A204.1 (cell line): ENCODE results near the gene PDCD1LG2.

Experiments used
- FAIRE-seq: peaks from 2 replicates; lab custom pipeline; 2012; peaks lifted over from hg19 to GRCh38; lab: Jason Lieb, UNC

Gene PDCD1LG2

DNA sequence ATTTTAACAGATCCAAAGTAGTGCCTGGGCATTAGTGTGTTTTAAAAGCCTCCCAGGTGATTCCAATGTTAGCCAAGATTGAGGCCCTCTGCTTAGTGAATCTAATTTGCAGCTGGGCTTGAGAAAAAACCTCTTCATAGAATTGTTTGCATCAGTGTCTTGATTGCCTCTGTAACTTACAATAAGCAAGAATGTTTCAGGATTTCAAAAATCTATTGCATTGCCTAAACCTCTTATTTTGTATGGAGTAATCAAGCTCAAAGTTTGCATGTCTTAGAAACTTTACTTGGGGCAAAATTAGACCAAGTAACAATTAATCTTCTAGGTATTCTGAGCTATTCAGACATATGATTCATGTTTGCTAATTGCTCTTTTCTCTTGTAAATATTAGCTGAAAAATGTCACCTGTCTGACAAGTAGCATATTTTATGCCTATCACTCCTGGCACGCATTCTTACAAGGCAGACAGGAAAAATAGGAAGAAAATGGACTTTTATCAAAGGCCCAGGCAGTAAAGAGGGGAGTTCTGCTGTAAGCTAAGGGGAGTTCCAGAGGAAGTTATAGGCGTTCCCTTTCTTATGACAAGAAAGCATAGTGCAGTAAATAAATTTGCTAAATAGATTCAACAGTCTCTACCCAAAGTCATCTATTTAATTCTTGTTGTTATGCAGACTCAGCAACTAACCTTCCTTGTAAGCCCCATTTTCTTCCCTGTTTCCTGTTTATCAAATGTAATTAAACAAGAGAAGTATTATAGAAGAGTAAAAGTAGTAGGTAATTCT is 21.0 kb downstream of the PDCD1LG2 start:
- no peak for FAIRE-seq

DNA sequence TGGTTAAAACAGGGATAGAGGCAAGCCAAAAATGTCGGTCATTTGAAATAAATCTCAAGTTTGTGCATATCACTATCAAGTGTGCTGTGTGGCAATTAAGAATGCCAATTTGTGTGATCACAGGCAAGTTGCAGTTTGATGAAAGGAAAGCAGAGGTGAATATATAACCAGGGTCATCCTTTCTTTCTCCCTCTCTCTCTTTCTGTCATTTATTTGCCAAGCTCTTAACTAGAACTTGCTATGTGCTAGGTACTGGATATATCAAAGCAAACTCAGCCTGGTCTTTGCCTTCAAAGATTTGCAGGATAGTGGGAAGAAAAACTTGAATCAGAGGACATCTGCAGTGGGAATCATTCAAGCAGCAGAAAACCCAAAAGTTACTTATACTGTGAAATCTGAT is 22.0 kb downstream of the PDCD1LG2 start:
- no peak for FAIRE-seq

DNA sequence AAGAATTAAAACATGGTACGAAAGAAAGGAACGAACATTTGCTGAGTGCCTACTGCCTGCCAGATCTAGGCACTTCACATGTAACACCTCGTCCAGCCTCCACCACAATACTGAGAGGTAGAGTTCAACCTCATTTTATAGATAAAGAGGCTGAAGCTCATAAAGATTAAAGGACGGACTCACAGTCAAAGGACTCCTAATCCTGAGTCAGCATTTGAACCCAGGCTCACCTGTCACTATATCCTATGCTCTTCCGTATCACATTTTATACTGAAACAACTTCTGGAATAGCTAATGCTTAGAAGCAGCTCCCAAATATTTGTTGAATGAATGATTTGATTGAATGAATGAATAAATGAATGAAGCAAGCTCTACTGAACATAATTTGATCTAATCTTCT is 22.5 kb downstream of the PDCD1LG2 start:
- FAIRE-seq = no peak

DNA sequence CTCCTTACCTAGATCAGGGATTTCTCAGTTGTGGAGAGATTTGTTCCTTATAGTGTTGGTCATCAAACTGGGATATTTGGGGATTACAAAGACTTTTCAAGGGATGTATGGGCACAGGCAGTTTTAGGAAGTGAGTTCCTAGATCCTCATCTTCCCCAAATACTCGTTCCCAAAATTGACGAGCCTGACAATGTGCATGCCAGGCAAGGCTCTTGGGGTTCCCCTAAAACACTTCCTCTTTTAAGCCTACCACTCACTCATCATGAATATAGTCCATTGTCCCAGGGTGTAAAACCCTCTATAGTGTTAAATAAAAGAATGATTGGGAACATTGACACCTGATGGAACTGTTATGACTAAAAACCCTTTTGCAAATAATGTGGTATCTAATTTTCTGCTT is 26.4 kb downstream of the PDCD1LG2 start:
- no peak for FAIRE-seq

DNA sequence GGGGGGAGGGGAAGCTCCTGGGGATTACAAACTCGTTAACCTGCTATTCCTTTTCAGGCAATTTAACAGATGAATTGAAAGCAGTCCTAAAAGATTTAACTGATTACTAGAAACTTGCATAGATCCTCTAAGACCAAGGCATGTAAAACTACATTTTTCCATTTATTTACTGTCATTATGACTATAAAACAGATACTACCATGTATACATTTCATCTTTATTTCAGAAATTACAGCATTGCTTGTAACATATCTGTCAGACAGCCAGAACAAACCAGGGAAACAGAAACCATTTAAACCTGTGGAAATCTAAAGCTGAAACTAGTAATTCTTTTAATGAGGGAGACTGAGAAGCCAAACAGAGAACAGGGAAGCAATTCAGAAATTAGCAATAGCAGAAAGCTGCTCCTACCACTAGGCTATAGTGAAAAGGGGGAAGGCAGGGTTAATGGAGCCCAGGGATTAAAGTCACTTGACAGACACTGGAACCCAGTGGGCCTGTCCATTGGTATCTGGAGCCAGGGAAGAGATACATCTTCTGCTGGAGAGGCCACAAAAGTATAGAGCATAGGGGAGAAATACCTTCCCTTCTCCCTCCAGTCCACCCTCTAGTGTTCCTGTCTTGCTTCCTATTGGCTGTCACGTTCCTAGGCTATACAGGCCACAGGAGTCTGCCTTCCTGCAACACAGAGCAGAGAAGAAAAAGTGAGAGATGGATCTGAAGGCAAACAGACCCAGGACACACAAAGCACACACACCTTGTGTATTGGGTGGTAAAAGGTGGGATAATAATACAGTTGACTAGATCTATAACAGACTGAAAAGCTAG is 33.8 kb downstream of the PDCD1LG2 start:
- no peak for FAIRE-seq

DNA sequence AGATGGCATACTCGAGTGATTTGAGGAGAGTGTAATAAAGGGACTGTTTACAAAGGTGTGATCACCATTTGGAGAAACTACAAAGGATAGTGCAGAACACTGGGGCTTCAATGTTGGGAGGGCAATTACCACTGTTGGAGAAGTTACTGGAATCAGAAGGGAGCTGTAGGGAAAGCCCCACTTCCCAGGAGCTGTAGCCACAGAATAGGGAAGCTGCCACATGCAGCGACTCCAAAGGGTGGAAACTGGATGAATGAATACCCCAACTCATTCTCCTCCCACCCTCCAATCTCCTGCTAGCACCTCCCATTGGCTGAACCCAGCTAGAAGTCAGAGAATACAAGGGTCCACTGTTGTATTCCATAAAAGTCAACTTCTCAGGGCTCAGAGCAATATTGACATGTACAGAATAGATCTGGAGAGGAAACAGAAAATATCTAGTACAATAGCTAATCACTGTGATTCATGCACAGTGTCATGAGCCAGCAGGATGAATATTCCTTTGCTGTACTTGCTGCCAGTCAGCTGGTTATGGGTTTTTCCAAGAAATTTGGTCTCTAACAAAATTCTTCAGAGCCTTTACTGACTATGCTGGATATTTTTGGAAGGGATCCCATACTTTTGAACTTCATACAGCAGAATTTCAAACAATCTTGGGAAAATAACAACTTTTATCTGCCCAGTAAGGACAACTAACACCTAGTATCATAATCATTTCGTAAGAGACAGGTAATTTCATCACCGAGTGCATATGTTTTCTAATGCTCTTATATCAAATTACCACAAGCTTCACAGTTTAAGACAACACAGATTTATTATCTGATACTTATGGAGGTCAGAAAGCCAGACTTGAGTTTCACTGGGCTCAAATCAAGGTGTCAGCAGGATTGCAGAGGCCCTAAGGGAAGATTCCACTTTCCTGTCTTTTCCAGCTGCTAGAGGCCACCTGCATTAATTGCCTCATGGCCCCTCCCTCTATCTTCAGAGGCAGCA is 39.6 kb downstream of the PDCD1LG2 start:
- FAIRE-seq = no peak

DNA sequence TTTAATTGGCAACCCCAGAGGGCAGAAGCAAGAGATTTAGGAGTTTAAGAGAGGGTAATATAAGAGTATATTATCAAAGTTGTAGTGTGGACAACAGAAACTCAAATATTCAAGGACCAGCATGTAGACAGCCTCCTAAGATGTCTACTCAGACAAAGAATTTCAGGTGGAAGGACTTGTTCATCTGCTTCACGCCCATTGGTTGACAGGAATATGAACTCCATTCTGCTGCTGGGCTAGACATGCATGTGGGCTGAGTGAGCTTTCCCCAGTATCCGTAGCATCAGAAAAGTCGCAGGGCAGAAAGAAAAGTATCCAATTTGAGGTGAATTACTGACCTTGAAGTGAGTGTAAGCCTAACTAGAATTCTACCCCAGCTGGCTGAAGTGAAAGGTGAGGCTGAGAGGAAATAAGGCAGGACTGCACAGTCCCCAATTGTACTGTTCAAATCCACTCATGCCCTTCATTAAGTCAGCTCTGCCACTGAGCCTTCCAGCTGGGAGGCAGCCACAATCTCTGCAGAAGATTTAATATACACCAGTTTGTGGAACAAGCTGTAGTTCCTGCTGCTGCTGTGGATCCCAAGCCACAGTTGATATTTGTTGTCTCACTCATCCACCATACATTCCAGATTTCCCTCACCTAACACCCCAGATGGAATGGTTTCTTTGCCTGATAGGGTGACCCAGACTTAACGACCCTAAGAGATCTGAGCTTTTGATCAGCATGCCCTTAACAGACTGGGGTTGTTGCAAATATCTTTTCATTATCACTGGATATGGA is 41.2 kb downstream of the PDCD1LG2 start:
- FAIRE-seq = no peak

DNA sequence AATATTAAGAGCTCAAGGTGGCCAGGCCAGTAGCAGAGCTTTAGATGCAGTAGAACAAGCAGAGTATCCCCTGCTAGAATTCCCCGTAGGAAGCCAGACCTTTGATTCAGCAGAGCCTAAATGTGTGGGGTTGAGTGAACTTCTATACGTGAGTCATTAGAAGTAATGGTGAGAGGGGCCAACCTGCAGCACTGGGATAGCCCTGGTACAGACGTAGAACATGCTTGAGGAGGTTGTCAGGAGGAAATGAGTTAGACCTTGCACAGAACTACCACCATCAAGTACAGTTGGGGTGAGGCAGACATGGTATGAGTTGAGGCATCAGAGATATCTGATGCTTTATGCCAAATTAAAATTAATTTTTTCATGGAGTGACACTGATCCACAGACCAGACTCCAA is 42.0 kb downstream of the PDCD1LG2 start:
- FAIRE-seq = no peak

DNA sequence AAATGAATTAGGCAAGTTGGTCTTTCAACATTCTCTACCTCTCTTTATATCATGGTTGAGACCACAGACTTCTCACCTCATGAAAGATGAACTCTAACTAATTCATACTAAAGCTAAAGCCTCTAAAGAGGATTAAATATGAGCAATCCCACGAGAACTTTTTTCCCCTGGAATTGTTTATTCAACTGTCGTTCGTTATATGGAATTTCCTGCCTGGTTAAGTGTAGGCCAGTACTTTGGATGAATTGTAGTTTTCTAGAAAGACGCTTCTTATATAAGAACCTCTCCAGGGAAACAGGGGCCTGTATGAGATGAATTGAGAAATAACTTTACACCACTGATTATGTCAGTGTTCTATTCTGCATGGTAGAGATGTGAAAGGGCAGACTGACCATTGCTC is 42.9 kb downstream of the PDCD1LG2 start:
- no peak for FAIRE-seq

DNA sequence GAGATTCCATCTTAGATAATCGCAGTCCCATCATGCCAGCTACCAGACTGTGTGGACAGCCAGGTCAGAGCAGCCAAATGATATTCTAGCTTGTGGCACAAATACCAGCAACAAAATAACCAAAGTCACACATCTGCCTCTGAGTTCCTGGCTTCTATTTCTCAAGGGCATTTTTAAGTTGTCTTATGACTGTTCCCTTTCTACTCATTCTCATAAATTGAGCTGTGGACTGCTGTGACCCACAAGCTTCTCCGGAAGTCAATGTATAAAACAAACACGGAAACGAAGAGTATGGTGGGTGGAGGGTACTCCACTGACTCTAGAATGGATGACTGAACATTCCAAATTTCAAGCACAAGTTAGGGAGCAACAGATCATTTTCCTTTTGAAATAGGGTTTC is 43.9 kb downstream of the PDCD1LG2 start:
- FAIRE-seq = no peak

DNA sequence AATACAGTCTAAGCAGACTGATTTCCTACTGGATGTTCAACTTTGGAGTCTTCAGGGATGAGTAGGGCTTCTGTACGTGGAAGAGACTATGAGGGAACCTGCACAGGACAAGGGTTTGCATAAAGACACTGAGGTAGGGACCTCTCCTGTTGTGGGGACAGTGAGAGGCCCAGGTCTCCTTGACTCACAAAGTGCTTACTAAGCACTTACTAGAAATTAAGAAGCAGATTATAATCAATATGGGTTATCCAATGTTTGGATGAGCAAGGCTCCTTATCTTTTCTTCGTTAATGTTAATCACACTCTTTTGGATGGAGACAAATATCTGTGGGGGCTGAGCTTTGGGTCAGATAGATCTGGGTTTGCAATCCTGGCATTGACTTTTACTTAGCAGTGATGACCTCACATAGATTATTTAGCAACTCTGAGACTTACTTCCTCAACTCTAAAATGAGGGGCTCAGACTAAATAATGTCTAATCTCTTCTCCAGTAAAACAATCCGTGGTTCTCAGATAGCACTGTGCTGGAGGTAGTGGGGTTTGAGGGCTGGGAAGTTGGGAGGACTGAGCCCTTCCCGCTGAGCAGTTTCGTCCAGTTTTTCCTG is 45.9 kb downstream of the PDCD1LG2 start:
- FAIRE-seq = no peak

DNA sequence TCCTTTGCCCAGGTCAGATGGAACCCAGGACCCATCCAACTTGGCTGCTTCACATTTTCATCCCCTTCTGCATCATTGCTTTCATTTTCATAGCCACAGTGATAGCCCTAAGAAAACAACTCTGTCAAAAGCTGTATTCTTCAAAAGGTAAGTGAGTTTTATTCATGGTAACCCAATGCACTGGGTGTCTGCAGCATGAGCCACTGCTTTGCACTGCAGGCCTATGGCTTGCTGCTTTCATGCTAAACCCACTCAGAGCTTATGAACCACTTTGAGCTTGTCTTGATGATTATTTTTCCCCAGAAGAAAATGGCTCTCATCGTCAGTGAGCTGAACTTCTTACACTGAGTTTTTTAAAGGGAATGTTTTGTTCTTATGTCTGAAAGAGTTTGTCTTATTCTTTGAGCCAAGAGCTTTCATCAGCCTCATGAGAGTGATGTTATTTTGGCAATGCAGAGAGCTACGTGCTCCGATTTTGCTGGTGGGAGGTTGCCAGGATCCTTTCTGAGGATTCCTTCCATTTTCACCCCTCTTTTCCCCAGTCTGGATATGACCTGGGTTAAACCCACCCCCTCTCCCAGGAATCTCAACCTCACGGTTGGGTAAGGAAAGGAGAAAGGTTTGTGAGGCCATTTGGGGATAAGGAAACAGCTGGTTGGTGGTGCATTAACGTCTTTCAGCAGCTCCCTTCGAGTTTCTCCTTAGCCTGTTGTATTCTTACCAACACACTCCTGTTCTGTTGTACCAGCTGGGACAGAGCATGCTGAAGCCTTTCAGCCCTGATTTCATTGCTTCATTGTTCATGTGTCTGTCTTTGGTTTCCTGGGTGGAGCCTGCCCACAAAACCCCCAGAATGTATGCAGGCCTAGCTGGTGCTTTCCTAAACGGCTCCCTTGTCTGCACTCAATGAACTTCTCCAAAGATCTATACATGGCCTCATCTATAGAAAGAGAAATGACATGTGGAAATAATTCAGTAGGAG is 47.6 kb downstream of the PDCD1LG2 start:
- FAIRE-seq = no peak

DNA sequence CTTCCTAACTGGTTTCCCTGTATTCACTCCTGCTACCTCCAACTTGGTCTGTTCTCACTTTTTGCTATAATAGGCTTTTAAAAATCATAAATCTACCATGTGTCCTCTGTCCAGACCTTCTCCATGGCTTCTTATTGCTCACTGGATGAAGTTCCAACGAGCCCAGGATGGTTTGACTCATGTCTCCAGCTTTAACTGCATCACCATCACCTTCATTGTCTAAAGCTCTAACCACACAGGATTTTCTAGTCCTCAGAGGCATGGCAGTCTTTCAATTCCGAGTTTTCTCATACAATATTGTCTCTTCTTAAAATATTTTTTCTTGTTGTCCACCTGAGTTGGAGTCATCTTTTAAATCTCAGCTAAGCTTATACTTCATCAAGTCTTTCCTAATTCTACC is 49.3 kb downstream of the PDCD1LG2 start:
- no peak for FAIRE-seq

DNA sequence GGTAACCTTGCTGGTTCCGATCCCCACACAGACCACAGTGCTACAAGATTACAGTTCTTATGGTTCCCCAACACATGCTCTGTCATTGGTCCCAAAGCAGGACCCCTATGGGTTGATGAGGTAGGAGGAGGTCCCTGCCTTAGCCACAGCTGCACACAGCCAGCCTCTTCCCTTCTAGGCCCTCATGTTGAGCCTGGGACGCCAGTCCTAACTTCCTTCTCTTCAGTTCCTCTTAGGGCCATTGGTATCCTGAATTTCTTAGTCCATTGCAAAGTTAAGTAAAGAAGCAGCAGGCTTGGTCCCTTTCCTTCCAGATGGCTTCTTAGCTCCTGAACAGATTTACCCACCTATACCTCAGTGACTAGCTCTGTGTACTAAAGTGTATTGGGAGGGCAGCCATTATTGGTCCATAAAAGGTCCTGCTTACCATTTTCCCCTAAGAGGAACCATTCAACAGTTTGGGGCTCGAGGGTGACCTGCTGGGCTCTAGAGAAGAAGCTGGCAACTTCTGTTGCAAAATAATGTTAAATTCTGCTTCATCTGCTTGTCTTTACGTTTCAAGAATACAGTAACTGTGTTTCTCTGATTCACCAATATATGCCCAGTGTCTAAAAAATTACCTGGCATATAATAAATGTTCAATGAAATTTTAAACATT is 50.2 kb downstream of the PDCD1LG2 start:
- no peak for FAIRE-seq

DNA sequence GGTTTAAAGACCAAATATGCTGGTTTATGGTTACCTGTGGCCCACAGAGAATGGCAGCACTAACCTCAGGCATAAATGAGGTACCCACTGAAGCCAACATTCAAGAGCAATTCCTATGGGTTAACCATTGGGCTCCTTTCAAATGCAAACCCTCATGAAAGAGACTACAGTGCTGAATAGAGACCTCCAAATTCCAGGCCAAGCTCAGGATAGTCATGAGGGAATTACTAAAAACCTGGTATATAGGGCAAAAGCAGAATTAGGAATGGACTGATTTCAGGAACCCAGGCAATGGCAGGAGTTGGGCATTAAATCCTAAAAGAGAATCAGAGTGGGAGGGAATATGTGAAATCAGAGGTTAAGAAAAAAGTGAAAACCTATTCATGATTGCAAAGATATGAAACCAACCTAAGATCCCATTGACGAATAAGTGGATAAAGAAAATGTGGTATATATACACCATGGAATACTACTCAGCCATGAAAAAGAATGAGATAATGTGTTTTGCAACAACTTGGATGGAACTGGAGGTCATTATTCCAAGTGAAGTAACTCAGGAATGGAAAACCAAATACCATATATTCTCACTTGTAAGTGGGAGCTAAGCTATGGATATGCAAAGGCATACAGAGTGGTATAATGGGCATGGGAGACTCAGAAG is 51.6 kb downstream of the PDCD1LG2 start:
- FAIRE-seq = no peak

DNA sequence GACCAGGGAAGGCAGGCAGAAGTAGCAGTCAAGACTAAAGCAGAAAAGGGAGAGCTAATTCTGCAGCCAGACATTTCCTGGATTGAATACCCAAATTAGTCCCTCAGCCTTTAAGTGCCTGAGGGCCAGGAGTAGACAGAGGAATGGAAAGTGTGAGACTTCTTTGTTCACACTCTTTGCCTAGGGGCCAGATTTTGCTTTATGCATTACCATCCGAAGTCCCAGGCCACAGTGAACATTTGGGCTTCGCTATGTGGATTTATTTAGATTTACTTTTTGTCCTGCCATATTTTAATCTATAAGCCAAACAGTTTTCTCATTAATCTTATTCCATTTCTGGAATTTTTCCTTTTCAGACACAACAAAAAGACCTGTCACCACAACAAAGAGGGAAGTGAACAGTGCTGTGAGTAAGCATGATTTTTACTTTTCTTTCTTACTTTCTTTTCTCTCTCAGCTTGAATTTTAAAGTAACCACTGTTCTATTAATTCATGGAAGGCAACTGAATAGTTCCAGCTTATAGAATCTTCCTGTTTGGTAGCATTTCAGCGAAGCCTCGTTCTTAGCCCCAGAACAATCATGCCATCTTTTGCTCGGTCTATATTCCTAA is 52.6 kb downstream of the PDCD1LG2 start:
- no peak for FAIRE-seq

DNA sequence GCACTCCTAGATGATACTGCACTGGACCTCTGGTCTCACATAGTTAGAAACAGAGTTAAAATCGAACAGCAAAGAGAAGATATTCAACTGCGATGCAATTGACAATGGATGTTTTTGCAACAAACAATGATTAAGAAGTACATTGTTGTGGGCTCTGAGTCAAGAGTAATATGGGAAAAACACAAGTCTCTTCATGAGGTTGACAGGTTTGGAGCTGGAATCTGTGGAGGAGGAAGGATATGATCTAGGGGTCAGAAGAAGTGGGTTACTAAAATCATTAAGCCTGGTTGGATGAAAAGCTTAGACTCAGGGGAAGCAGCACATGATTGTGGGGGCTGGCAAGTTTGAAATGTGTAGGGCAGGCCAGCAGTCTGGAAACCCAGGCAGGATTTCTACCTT is 53.1 kb downstream of the PDCD1LG2 start:
- no peak for FAIRE-seq

DNA sequence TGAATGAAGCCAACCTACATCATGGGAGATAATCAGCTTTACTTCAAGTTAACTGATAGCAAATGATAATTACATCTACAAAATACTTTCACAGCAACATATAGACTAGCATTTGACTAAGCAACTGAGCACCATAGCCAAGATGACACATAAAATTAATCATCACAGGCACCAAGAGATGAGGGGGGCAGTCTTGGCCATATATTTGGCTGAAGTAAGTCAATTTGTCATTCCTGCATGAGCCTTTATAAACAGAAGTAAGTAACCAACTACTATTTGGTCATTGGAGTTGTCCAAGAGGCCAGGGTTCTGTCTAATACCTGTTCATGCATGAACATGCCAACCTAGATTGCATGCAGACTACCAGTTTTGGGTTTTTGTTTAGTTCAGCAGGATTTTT is 53.6 kb downstream of the PDCD1LG2 start:
- no peak for FAIRE-seq
